GM23338 (cell line): ENCODE results near the gene CECR2. TPM values are rescaled to one million over a fixed set of nuclear protein-coding genes. Genes with fewer than 3 reads are reported as not detected.

Experiments used
- ATAC-seq: fragments of 200-7000 bp; cut with Tn5 transposase; 3 replicates; pipeline ENCODE4 v1.9.1; 2020
- DNase-seq: peaks from one replicate; pipeline ENCODE4 v3.0.0-alpha.2; 2015; ENCODE audit warnings: low spot score
- H2AFZ ChIP-seq: fragments of 200-600 bp; sonication (generic); 2 replicates; pipeline ENCODE4 v1.8.0; 2016; ENCODE audit warnings: antibody characterized with exemption, mild to moderate bottlenecking, moderate library complexity
- H3F3A ChIP-seq: fragments of 200-600 bp; sonication (generic); replicated peaks from 2 replicates; pipeline ENCODE4 v1.8.0; 2017; ENCODE audit warnings: antibody characterized with exemption, mixed run types, low read depth
- H3K27ac ChIP-seq: fragments of 200-600 bp; sonication (generic); 2 replicates; pipeline ENCODE4 v1.6.1; 2016; ENCODE audit warnings: low read depth
- H3K27me3 ChIP-seq: fragments of 200-600 bp; sonication (generic); 2 replicates; pipeline ENCODE4 v1.8.0; 2016; ENCODE audit warnings: mild to moderate bottlenecking, mixed run types, moderate library complexity; ENCODE audit not compliant: insufficient read depth
- H3K36me3 ChIP-seq: fragments of 200-600 bp; sonication (generic); 2 replicates; pipeline ENCODE4 v1.8.0; 2016; ENCODE audit warnings: mild to moderate bottlenecking; ENCODE audit not compliant: insufficient read depth
- H3K4me1 ChIP-seq: fragments of 200-600 bp; sonication (generic); 2 replicates; pipeline ENCODE4 v1.8.0; 2016; ENCODE audit warnings: mild to moderate bottlenecking, moderate library complexity; ENCODE audit not compliant: insufficient read depth
- H3K4me2 ChIP-seq: fragments of 200-600 bp; sonication (generic); 2 replicates; pipeline ENCODE4 v1.7.1; 2017; ENCODE audit warnings: mixed run types
- H3K4me3 ChIP-seq: fragments of 200-600 bp; sonication (generic); 2 replicates; pipeline ENCODE4 v1.6.1; 2016; ENCODE audit warnings: mixed run types
- H3K79me2 ChIP-seq: fragments of 200-600 bp; sonication (generic); replicated peaks from 2 replicates; pipeline ENCODE4 v1.8.0; 2017; ENCODE audit warnings: mild to moderate bottlenecking; ENCODE audit not compliant: insufficient read depth
- H3K9me2 ChIP-seq: fragments of 200-600 bp; sonication (generic); 2 replicates; pipeline ENCODE4 v1.8.0; 2017; ENCODE audit not compliant: insufficient read depth
- H4K20me1 ChIP-seq: fragments of 200-600 bp; sonication (generic); replicated peaks from 2 replicates; pipeline ENCODE4 v1.8.0; 2017; ENCODE audit warnings: mild to moderate bottlenecking; ENCODE audit not compliant: insufficient read depth
- H3K27ac Mint-ChIP-seq: 2 replicates; pipeline ENCODE4 v1.8.0; 2020; ENCODE audit warnings: inconsistent platforms, mild to moderate bottlenecking, moderate library complexity, mixed read lengths
- H3K27me3 Mint-ChIP-seq: 3 replicates; pipeline ENCODE4 v1.8.0; 2022; ENCODE audit warnings: low read depth, mild to moderate bottlenecking, moderate library complexity, mixed read lengths, inconsistent platforms; ENCODE audit not compliant: insufficient read depth, poor library complexity
- H3K36me3 Mint-ChIP-seq: 3 replicates; pipeline ENCODE4 v1.8.0; 2021; ENCODE audit warnings: low read depth, mild to moderate bottlenecking, inconsistent platforms, moderate library complexity, mixed read lengths
- H3K4me1 Mint-ChIP-seq: 3 replicates; pipeline ENCODE4 v1.8.0; 2020; ENCODE audit warnings: mild to moderate bottlenecking, inconsistent platforms, mixed read lengths
- H3K4me3 Mint-ChIP-seq: 3 replicates; pipeline ENCODE4 v1.8.0; 2021; ENCODE audit warnings: moderate library complexity, mild to moderate bottlenecking, inconsistent platforms, mixed read lengths
- H3K9me3 Mint-ChIP-seq: 3 replicates; pipeline ENCODE4 v1.8.0; 2020; ENCODE audit warnings: moderate library complexity, mild to moderate bottlenecking, inconsistent platforms, mixed read lengths
- CREB1 ChIP-seq: fragments of 250-450 bp; sonication (Bioruptor Pico); IDR thresholded peaks from 2 replicates; pipeline ENCODE4 v1.5.0; 2020; ENCODE audit warnings: low read depth, mild to moderate bottlenecking, moderate library complexity
- polyA plus RNA-seq: library from polyadenylated mRNA; unstranded; fragments of >200 nt; fragmentation: Nextera tagmentation; extraction: Ambion mirVana; gene quantifications from 2 replicates; pipeline ENCODE4 v1.2.1, GENCODE V29; 2016
- small RNA-seq: library from RNA; depleted of rRNA; stranded (forward); fragments of <200 nt; gene quantifications from one replicate; pipeline ENCODE3, GENCODE V24; 2014; ENCODE audit warnings: low replicate concordance
- total RNA-seq: library from RNA; depleted of rRNA; stranded (reverse); fragments of >200 nt; shearing (Covaris generic); gene quantifications from 2 replicates; pipeline ENCODE4 v1.2.3, GENCODE V29; 2014; rRNA removed

CECR2 gene
- total and polyA plus RNA-seq, 2 experiments from 2014 or later = 18.4 to 110 TPM

- H2AFZ ChIP-seq = no peak overlapping the region
- Mint-ChIP-seq H3K9me3 (no peaks in the 10 kb centered on the region), H3K36me3 (peaks cover 10% of the 10 kb centered on the region; the same call in 2 of the 3 replicates), H3K4me1 (no peaks in the 10 kb centered on the region), H3K4me3 (no peak overlapping the region), H3K27me3 (no peaks in the 10 kb centered on the region), H3K27ac (no peak overlapping the region)
- no peaks in the 10 kb centered on the region for H3K9me2 ChIP-seq
- H3K27ac ChIP-seq = no peak overlapping the region
- TF ChIP-seq CREB1 (CRISPR knock-in tag) = no peak
- H3K4me3 ChIP-seq = no peak overlapping the region
- no peaks in the 10 kb centered on the region for H3K27me3 ChIP-seq
- peaks cover 21% of the 10 kb centered on the region for H4K20me1 ChIP-seq
- no peaks in the 10 kb centered on the region for H3K4me1 ChIP-seq
- no peaks in the 10 kb centered on the region; the same call in 1 of the 2 replicates for H3F3A ChIP-seq
- H3K36me3 ChIP-seq = peaks cover 12% of the 10 kb centered on the region
- DNase-seq (no peak), ATAC-seq (no peak)
- H3K79me2 ChIP-seq = peaks cover 20% of the 10 kb centered on the region; the same call in 1 of the 2 replicates
- no peak overlapping the region for H3K4me2 ChIP-seq
Measured at GRCh38 chr22:17606496-17606895, 237.2 kb downstream of the CECR2 start.

Small RNAs within 50 kb of the gene (small RNA-seq; reads per million reads assigned to genes)
- gene CECR9 (not detected), gene RN7SL843P (not detected)

Other genes with a start within 250 kb of the CECR2 start
- gene TMEM121B, start 248.1 kb upstream of the CECR2 start, total RNA-seq = 6.4 and 7.2 TPM in 2 replicates
- 2.0 and 2.4 TPM in 2 replicates for gene TMEM121B, start 248.1 kb upstream of the CECR2 start, polyA plus RNA-seq
- gene HDHD5, start 210.2 kb upstream of the CECR2 start, total RNA-seq = 102 and 116 TPM in 2 replicates
- 54.9 and 70.0 TPM in 2 replicates for gene HDHD5, start 210.2 kb upstream of the CECR2 start, polyA plus RNA-seq
- gene ADA2, start 150.0 kb upstream of the CECR2 start, total RNA-seq = 29.3 and 42.6 TPM in 2 replicates
- gene ADA2, start 150.0 kb upstream of the CECR2 start, polyA plus RNA-seq = 10.7 and 11.2 TPM in 2 replicates
- gene SLC25A18, start 194.0 kb downstream of the CECR2 start, total RNA-seq = 0.47 and 1.9 TPM in 2 replicates
- 0.57 and 1.2 TPM in 2 replicates for gene SLC25A18, start 194.0 kb downstream of the CECR2 start, polyA plus RNA-seq